ENCODE results near the gene ENPP6. TPM values are rescaled to one million over a fixed set of nuclear protein-coding genes. Genes with fewer than 3 reads are reported as not detected.

Gene ENPP6
- total RNA-seq, 6 donors from 2014 or later, result 0.30 to 0.37 (median 0.34) TPM; not detected in 3

DNA sequence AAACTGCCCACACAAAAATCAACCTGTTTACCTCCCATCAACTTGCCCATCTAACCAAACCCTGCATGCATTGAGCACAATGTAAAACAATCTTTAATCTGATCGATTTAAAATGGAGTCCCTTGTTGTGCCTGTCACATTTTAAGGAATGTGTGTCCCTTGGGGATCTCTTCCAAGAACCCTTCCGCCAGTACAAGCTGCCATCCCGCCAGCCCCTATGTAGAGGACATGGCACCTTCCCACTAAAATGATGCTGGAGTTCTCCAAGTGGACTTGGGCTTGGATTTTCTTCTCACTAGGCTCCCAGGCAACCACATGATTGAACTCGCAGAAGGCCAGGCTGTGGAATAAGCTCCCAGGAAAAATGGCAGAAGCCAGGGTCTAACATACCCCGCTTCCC, 45.8 kb upstream of the ENPP6 start:
- WGBS, 2 donors, result 87 to 91% methylated on average over 5 of the region's 5 CpGs
- TF ChIP-seq, protein P1, sequence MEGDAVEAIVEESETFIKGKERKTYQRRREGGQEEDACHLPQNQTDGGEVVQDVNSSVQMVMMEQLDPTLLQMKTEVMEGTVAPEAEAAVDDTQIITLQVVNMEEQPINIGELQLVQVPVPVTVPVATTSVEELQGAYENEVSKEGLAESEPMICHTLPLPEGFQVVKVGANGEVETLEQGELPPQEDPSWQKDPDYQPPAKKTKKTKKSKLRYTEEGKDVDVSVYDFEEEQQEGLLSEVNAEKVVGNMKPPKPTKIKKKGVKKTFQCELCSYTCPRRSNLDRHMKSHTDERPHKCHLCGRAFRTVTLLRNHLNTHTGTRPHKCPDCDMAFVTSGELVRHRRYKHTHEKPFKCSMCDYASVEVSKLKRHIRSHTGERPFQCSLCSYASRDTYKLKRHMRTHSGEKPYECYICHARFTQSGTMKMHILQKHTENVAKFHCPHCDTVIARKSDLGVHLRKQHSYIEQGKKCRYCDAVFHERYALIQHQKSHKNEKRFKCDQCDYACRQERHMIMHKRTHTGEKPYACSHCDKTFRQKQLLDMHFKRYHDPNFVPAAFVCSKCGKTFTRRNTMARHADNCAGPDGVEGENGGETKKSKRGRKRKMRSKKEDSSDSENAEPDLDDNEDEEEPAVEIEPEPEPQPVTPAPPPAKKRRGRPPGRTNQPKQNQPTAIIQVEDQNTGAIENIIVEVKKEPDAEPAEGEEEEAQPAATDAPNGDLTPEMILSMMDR (IDR thresholded peaks at IDR 0.05), result no peak
- no peak for TF ChIP-seq EP300 (IDR thresholded peaks at IDR 0.05)
- TF ChIP-seq POLR2AphosphoS5 (IDR thresholded peaks at IDR 0.05), result no peak
- no peak for TF ChIP-seq POLR2A (IDR thresholded peaks at IDR 0.05)
- Histone ChIP-seq H3K36me3 (no peaks in the 10 kb centered on the region), H3K27ac (no peak overlapping the region), H3K9me3 (no peaks in the 10 kb centered on the region), H3K4me1 (peaks cover 0 to 4% (median 0%) of the 10 kb centered on the region in 4 donors), H3K4me3 (no peak overlapping the region), H3K27me3 (no peaks in the 10 kb centered on the region)
- no peak for ATAC-seq (ENCODE audit: low FRiP score in 2 of 2)
- DNase-seq, result no peak

DNA sequence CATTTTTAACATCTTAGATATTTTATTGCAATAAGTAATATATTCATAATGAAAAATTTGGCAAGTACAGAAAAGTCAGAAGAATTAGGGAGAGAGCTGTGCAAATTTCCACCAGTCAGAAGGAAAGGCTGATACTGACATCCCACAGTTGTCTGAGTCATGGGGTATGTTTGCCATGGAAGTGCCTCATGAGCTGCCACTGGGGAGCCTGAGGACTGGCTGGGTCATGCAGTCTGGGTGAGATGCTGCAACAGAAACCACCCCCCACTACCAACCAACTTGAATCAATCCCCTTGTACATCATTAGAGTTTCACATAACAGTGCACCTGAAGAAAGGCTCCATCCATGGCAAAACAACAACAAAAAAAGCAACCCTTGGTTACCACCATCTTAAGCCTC, 45.2 kb upstream of the ENPP6 start:
- Histone ChIP-seq H3K4me1 (peaks cover 0 to 4% (median 0%) of the 10 kb centered on the region in 4 donors), H3K27me3 (no peaks in the 10 kb centered on the region), H3K4me3 (no peak overlapping the region), H3K9me3 (no peaks in the 10 kb centered on the region), H3K36me3 (no peaks in the 10 kb centered on the region), H3K27ac (no peak overlapping the region)
- TF ChIP-seq POLR2A (IDR thresholded peaks at IDR 0.05) (no peak), POLR2AphosphoS5 (IDR thresholded peaks at IDR 0.05) (no peak), EP300 (IDR thresholded peaks at IDR 0.05) (no peak)
- TF ChIP-seq, protein P1 (IDR thresholded peaks at IDR 0.05), result no peak
- DNase-seq, result no peak
- peak in 1 of 2 donors; percentile 20 for ATAC-seq (ENCODE audit: low FRiP score in 2 of 2)

DNA sequence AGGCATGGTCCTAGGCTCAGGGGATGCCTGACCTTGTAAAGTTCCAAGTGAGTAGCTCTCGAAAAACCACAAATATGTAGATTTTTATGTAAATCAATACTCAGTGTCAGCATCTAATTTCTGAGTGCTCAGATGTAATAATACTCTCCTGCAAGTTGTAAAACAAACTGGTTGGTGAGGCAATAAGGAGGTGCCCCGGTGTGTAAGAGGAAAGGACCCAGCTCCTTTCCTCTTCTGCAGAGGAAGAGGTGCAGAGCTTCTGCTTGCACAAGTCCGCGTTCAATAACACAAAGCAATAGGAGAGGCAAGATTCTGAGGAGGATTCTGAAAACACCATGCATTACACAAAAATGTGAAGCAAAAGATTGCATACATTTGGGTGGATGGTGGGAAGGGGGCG, 43.6 kb upstream of the ENPP6 start:
- DNase-seq (no peak), ATAC-seq (ENCODE audit: low FRiP score in 2 of 2) (no peak)
- Histone ChIP-seq H3K4me1 (peaks cover 0 to 4% (median 0%) of the 10 kb centered on the region in 4 donors), H3K27ac (no peak overlapping the region), H3K9me3 (no peaks in the 10 kb centered on the region), H3K4me3 (no peak overlapping the region), H3K36me3 (no peaks in the 10 kb centered on the region), H3K27me3 (no peaks in the 10 kb centered on the region)
- TF ChIP-seq POLR2AphosphoS5 (IDR thresholded peaks at IDR 0.05) (no peak), EP300 (IDR thresholded peaks at IDR 0.05) (no peak), POLR2A (IDR thresholded peaks at IDR 0.05) (no peak)
- TF ChIP-seq, protein P1 (IDR thresholded peaks at IDR 0.05), result no peak
- 58 to 61% methylated on average over 5 of the region's 5 CpGs for WGBS, 2 donors

DNA sequence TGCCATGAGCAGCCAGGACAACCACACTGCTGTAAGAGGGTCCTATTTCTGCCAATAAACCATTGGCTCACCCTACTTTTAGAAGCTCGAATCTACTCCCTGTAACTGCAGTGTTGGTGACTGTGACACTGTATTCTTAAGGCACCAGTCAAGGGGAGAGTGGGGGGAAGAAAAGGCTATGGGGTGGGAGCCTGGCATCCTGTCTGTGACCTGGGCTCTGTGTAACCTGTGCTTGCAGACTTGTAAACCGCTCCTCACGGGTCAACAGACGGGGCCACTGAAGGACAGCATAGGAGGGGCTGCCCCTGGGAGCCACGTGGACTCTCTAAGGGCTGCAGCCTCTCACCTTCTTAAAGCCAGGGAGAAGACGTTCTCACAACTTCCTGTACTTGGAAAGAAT, 42.2 kb upstream of the ENPP6 start:
- no peaks in the 10 kb centered on the region for H3K27me3 ChIP-seq
- DNase-seq, result no peak
- no peaks in the 10 kb centered on the region for H3K36me3 ChIP-seq
- TF ChIP-seq POLR2AphosphoS5 (IDR thresholded peaks at IDR 0.05), result no peak
- TF ChIP-seq, protein P1 (IDR thresholded peaks at IDR 0.05), result no peak
- no peak for TF ChIP-seq POLR2A (IDR thresholded peaks at IDR 0.05)
- no peak for TF ChIP-seq EP300 (IDR thresholded peaks at IDR 0.05)
- no peak overlapping the region for H3K4me3 ChIP-seq
- ATAC-seq (ENCODE audit: low FRiP score in 2 of 2), result no peak
- 41 to 50% methylated on average over 6 of the region's 6 CpGs for WGBS, 2 donors
- no peak overlapping the region for H3K27ac ChIP-seq
- no peaks in the 10 kb centered on the region for H3K9me3 ChIP-seq
- H3K4me1 ChIP-seq, result no peaks in the 10 kb centered on the region

DNA sequence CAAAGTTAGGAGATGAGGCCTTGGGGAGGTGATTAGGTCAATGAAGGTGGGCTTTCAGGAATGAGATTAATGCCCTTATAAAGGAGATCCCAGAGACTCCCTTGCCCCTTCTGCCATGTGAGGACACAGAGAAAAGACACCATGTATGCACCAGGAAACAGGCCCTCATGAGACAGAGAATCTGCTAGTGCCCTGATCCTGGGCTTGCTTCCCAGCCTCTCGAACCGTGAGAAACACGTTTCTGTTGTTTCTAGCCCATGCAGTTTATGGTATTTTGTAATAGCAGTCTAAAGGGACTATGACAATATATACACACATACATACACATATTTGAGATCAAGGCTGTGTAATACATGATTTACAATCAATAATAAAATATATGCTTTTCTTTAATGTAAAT, 41.4 kb upstream of the ENPP6 start:
- no peaks in the 10 kb centered on the region for H3K9me3 ChIP-seq
- no peak for DNase-seq
- WGBS, 2 donors, result 80 to 86% methylated on average over 3 of the region's 3 CpGs
- no peak for ATAC-seq (ENCODE audit: low FRiP score in 2 of 2)
- H3K36me3 ChIP-seq, result no peaks in the 10 kb centered on the region
- no peak for TF ChIP-seq POLR2AphosphoS5 (IDR thresholded peaks at IDR 0.05)
- no peak for TF ChIP-seq EP300 (IDR thresholded peaks at IDR 0.05)
- TF ChIP-seq POLR2A (IDR thresholded peaks at IDR 0.05), result no peak
- TF ChIP-seq, protein P1 (IDR thresholded peaks at IDR 0.05), result no peak
- no peak overlapping the region for H3K4me3 ChIP-seq
- H3K27me3 ChIP-seq, result no peaks in the 10 kb centered on the region
- no peak overlapping the region for H3K27ac ChIP-seq
- H3K4me1 ChIP-seq, result no peaks in the 10 kb centered on the region

Measured in upper lobe of left lung (tissue), 6 donors.